ENCODE data around the gene MSLN. TPM values are rescaled to one million over a fixed set of nuclear protein-coding genes. Genes with fewer than 3 reads are reported as not detected.
"Not testable (repeated sequence)": the region's sequence is repeated elsewhere in the genome, so short reads cannot be mapped to it uniquely, and the experiment has no call there.

MSLN gene
- under 1 TPM in 1 of 4 donors, not detected in 3; 0.17 TPM for total RNA-seq
- under 1 TPM; 0.03 to 0.10 (median 0.08) TPM for polyA plus RNA-seq
- long read RNA-seq, donor 1: 0 reads
- long read RNA-seq, donor 2: 0 reads

- intact Hi-C loops (cut with DNase I): no loop called here
- DNase-seq (no peak), ATAC-seq (no peak)
- Histone ChIP-seq H3K4me1 (no peaks in the 10 kb centered on the region), H3K36me3 (ENCODE audit: insufficient read depth in 1 of 2, low read depth in 1 of 2) (no peaks in the 10 kb centered on the region), H3K27ac (no peak within 1 kb of the TSS), H3K9me3 (no peaks in the 10 kb centered on the region), H3K4me3 (no peak within 1 kb of the TSS), H3K27me3 (ENCODE audit: insufficient read depth in 3 of 3, low read length in 2 of 3) (peaks cover 0 to 50% (median 12%) of the 10 kb centered on the region in 3 donors)
- no peak for TF ChIP-seq CTCF (IDR thresholded peaks at IDR 0.05)
- WGBS, 3 donors: 71 to 76% (median 72%) methylated on average over 37 of the region's 37 CpGs
These were observed at the start of gene MSLN for GRCh38 chr16:760545-761343. MSLN (plus strand) TSS chr16:760734; CDS start chr16:762681, 1,947 bp downstream.

- intact Hi-C loops (cut with DNase I): loop anchor here (1.0 to 5.0 kb wide), 5 partner anchors 30 to 346 kb away; partner anchors contain the start of genes CHTF18 (in 1 of the 2) and RPUSD1 (in 1 of the 2)
- Histone ChIP-seq H3K4me3 (no peak overlapping the region), H3K4me1 (peaks cover 4% of the 10 kb centered on the region), H3K9me3 (no peaks in the 10 kb centered on the region), H3K27me3 (ENCODE audit: insufficient read depth in 3 of 3, low read length in 2 of 3) (peaks cover 0 to 51% (median 29%) of the 10 kb centered on the region in 3 donors), H3K27ac (no peak overlapping the region), H3K36me3 (ENCODE audit: insufficient read depth in 1 of 2, low read depth in 1 of 2) (no peaks in the 10 kb centered on the region)
- 70 to 83% (median 73%) methylated on average over 12 of the region's 12 CpGs for WGBS, 3 donors
- ATAC-seq: no peak
- DNase-seq: no peak
- TF ChIP-seq CTCF (IDR thresholded peaks at IDR 0.05): no peak
These were observed 49.5 kb upstream of the MSLN start for GRCh38 chr16:711084-711483.

- 12 to 19% (median 12%) methylated on average over 19 to 25 of the region's 25 CpGs for WGBS, 3 donors
- ATAC-seq: peak; percentile 70 to 80 (median 75)
- peaks cover 0 to 45% (median 23%) of the 10 kb centered on the region in 3 donors for H3K27me3 ChIP-seq (ENCODE audit: insufficient read depth in 3 of 3, low read length in 2 of 3)
- no peaks in the 10 kb centered on the region for H3K9me3 ChIP-seq
- no peak overlapping the region for H3K4me3 ChIP-seq
- H3K27ac ChIP-seq: no peak overlapping the region
- intact Hi-C loops (cut with DNase I): loop anchor here (1.0 to 5.0 kb wide), 5 partner anchors 30 to 346 kb away; partner anchors contain the start of genes CHTF18 (in 1 of the 2) and RPUSD1 (in 1 of the 2)
- peak; percentile 95 for TF ChIP-seq CTCF (IDR thresholded peaks at IDR 0.05)
- DNase-seq: peak; percentile 80 to 91
- peaks cover 10% of the 10 kb centered on the region for H3K4me1 ChIP-seq
- no peaks in the 10 kb centered on the region for H3K36me3 ChIP-seq (ENCODE audit: insufficient read depth in 1 of 2, low read depth in 1 of 2)
These were observed 48.8 kb upstream of the MSLN start for GRCh38 chr16:711548-712320.

GRCh38 chr16:712740-713250, 47.7 kb upstream of the MSLN start:
- H3K36me3 ChIP-seq (ENCODE audit: insufficient read depth in 1 of 2, low read depth in 1 of 2); H3K4me3 ChIP-seq; H3K27ac ChIP-seq; ATAC-seq; DNase-seq; H3K9me3 ChIP-seq: not testable (repeated sequence)
- Histone ChIP-seq H3K4me1 (peaks cover 10% of the 10 kb centered on the region), H3K27me3 (ENCODE audit: insufficient read depth in 3 of 3, low read length in 2 of 3) (peaks cover 0 to 37% (median 17%) of the 10 kb centered on the region in 3 donors)
- 41 to 54% (median 41%) methylated on average over 13 of the region's 13 CpGs for WGBS, 3 donors
- intact Hi-C loops (cut with DNase I): loop anchor here in 1 of 2 donors (5.0 kb wide), 2 partner anchors 75 to 345 kb away; partner anchors contain the start of genes CHTF18 and RPUSD1
